Epithelial cell of proximal tubule (primary cell): ENCODE data around the gene CADM4. TPM values are rescaled to one million over a fixed set of nuclear protein-coding genes. Genes with fewer than 3 reads are reported as not detected.
"Not testable (repeated sequence)": the region's sequence is repeated elsewhere in the genome, so short reads cannot be mapped to it uniquely, and the experiment has no call there.

Experiments used
- DNase-seq: peaks from one replicate; pipeline ENCODE4 v3.0.0-alpha.2; 2011; ENCODE audit warnings: low read depth
- H3K4me3 ChIP-seq: 2 replicates; pipeline ENCODE4 v1.5.1; 2011; ENCODE audit warnings: low read depth, mild to moderate bottlenecking, low read length
- total RNA-seq: library from RNA; depleted of rRNA; stranded (reverse); fragments of >200 nt; gene quantifications from 2 replicates; pipeline ENCODE4 v1.2.3, GENCODE V29; 2015
- TF ChIP-seq, protein P1 (sequence below): conservative IDR thresholded peaks from 2 replicates; pipeline ENCODE4 v1.5.1; 2012; ENCODE audit warnings: low read depth, mild to moderate bottlenecking, low read length

Gene CADM4
- total RNA-seq, 1 donor from 2014 or later, result 16.4 TPM

DNA sequence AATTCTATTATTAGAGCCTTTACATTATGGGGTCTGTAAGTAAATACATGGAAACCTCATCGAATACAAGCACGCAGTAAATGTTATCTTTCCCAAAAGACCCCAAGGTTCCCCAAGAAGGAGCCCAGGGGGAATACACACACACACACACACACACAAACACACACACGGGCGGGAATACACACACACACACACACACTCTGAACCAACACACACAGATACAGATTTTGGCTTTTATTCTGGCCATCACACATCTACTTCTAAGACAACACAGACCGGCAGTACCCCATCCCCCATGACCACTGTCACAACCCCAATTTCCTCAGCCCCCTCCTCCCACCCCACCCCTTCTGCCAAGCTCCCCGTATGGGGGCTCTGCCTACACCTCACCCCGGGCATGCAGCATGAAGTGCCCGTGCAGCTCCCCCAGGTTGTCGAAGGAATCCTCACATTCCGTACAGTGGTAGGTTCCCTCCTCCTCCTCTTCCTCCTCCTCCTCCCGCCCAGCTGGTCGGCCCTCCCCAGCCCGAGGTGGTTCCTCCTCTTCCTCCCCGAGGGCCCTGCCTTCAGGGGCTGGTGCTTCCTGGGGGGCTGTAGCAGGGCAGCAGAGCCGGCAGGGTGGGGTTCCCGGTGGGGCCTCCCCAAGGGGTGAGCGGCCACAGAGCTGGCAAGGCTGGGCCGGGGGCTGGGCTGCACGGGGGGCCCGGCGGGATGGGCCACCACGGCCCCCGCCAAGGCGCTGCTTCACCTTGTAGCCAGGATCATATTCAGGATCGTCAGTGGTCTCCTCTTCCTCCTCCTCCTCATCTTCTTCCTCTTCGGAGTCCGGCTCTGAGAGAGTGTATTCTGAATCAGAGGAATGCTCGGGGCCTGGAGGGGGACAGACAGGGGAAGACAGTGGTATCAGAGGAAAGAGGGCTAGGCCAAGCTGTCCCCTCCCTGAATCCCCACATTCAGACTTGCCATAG is 32.1 kb downstream of the CADM4 start:
- H3K4me3 ChIP-seq, result no peak overlapping the region
- TF ChIP-seq, protein P1, sequence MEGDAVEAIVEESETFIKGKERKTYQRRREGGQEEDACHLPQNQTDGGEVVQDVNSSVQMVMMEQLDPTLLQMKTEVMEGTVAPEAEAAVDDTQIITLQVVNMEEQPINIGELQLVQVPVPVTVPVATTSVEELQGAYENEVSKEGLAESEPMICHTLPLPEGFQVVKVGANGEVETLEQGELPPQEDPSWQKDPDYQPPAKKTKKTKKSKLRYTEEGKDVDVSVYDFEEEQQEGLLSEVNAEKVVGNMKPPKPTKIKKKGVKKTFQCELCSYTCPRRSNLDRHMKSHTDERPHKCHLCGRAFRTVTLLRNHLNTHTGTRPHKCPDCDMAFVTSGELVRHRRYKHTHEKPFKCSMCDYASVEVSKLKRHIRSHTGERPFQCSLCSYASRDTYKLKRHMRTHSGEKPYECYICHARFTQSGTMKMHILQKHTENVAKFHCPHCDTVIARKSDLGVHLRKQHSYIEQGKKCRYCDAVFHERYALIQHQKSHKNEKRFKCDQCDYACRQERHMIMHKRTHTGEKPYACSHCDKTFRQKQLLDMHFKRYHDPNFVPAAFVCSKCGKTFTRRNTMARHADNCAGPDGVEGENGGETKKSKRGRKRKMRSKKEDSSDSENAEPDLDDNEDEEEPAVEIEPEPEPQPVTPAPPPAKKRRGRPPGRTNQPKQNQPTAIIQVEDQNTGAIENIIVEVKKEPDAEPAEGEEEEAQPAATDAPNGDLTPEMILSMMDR, result no peak
- no peak for DNase-seq

DNA sequence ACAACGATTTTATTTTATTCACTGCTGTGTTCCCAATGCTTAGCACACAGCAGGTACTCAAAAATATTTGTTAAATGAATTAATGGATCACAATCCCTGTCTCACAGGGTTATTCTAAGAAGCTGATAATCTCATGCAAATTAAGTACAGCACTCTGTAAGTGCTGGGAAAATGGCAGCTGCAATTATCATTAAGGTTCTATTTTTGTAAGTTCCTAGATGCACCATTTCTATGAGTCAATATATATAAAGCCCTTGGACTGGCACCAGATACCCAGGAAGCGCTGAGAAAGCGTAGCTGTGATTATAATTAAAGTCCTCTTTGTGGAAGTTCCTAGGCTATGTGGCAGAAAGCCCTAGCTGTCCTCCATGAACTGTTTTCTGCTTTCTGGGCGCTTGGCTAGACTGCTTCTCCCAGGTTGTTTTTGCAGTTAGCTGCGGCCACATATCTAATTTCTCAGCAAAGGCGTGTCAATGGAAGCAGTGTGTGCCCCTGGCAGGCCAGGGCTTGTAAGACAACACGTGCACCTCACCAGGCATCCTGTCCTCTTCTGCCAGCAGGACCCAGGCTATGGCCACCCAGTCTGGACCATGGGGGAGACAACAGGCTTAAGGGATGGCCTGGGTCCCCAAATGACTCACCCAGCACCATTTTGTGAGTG is 33.0 kb downstream of the CADM4 start:
- no peak for DNase-seq

GRCh38 chr19:43605875-43606568 is 33.6 kb downstream of the CADM4 start:
- TF ChIP-seq, protein P1, result no peak
- no peak for DNase-seq
- H3K4me3 ChIP-seq, result no peak overlapping the region

More for the DNA sequence above, 33.0 kb downstream of the CADM4 start:
- TF ChIP-seq, protein P1, result no peak
- no peak overlapping the region for H3K4me3 ChIP-seq

DNA sequence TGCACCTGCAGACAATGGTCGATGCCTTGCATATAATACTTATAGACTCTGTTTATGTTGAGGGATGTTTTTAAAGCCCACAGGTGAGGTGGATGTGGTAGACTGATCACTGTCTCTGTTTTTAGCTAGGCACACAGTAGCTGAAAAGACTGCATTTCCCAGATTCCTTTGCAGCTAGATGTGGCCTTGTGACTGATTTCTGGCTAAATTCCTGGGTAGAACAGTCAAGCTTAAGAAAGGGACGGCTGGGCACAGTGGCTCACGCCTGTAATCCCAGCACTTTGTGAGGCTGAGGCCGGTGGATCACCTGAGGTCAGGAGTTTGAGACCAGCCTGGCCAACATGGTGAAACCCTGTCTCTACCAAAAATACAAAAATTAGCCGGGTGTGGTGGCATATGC is 39.3 kb downstream of the CADM4 start:
- not testable (repeated sequence) for H3K4me3 ChIP-seq, DNase-seq

DNA sequence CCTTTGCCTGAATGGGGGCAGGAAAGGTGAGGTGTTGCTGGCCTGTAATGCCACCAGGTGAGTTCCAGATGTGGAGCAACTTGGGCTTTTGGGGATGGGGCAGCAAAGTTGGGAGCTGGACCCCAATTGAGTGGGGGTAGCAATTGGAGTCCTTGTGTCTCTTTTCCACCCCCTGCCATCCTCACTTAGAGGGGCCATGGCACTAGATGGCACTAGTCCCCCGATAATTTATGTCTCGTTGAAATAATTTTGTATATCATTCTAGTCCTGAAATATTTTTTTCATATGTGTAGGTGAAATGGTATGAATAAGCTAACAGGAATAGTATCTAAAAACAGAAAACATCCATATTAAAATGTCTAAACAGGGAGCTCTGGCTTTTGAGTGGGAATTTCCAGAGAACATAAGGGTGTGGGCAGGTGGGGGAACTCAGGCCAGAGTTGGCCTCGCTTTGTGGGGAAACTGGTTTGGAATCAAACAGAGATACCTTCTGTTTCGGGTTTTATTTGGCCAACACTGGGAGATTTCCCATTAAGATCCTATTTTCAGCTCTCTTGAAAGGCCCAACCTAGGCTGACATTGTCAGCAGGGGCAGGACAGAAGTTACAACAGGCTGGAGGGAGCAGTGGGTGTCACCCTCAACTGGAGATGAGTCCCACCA is 39.9 kb downstream of the CADM4 start:
- no peak for DNase-seq
- TF ChIP-seq, protein P1, result no peak
- no peak overlapping the region for H3K4me3 ChIP-seq

- DNase-seq, result no peak
- TF ChIP-seq, protein P1, result no peak
- H3K4me3 ChIP-seq, result no peak overlapping the region
These were observed 41.0 kb downstream of the CADM4 start for GRCh38 chr19:43598445-43599240.
